ENCODE data around the gene OR10H3.
"Not testable (repeated sequence)": the region's sequence is repeated elsewhere in the genome, so short reads cannot be mapped to it uniquely, and the experiment has no call there.

Gene OR10H3

GRCh38 chr19:15737722-15738121 is at the start of gene OR10H3:
Gene OR10H3 (plus strand): TSS chr19:15737985. CDS start chr19:15741393, 3,408 bp downstream.
- DNase-seq (ENCODE audit: low spot score), result no peak

- no peak for DNase-seq (ENCODE audit: low spot score)
Measured at GRCh38 chr19:15696654-15697194, 41.1 kb upstream of the OR10H3 start.

- no peak for DNase-seq (ENCODE audit: low spot score)
Measured at GRCh38 chr19:15701757-15702533, 35.8 kb upstream of the OR10H3 start.

GRCh38 chr19:15702534-15702930 is 35.3 kb upstream of the OR10H3 start:
- DNase-seq (ENCODE audit: low spot score), result no peak

GRCh38 chr19:15714638-15715037 is 23.1 kb upstream of the OR10H3 start:
- no peak for DNase-seq (ENCODE audit: low spot score)

GRCh38 chr19:15715642-15716041 is 22.1 kb upstream of the OR10H3 start:
- DNase-seq (ENCODE audit: low spot score), result no peak

GRCh38 chr19:15717809-15718208 is 20.0 kb upstream of the OR10H3 start:
- DNase-seq (ENCODE audit: low spot score), result no peak

- DNase-seq (ENCODE audit: low spot score), result no peak
Measured at GRCh38 chr19:15721268-15721667, 16.5 kb upstream of the OR10H3 start.

- DNase-seq (ENCODE audit: low spot score), result no peak
Measured at GRCh38 chr19:15722956-15723355, 14.8 kb upstream of the OR10H3 start.

GRCh38 chr19:15727724-15728123 is 10.1 kb upstream of the OR10H3 start, which contains the start of gene OR10H2:
Gene OR10H2 (plus strand): TSS chr19:15728024. CDS start chr19:15728044, 20 bp downstream.
- DNase-seq (ENCODE audit: low spot score), result no peak

- no peak for DNase-seq (ENCODE audit: low spot score)
Measured at GRCh38 chr19:15730538-15730937, 7.2 kb upstream of the OR10H3 start.

GRCh38 chr19:15732388-15732787 is 5.4 kb upstream of the OR10H3 start:
- no peak for DNase-seq (ENCODE audit: low spot score)

- no peak for DNase-seq (ENCODE audit: low spot score)
Measured at GRCh38 chr19:15733895-15734294, 3.9 kb upstream of the OR10H3 start.

- DNase-seq (ENCODE audit: low spot score), result no peak
Measured at GRCh38 chr19:15740785-15741184, 3.0 kb downstream of the OR10H3 start.

- no peak for DNase-seq (ENCODE audit: low spot score)
Measured at GRCh38 chr19:15748239-15748638, 10.5 kb downstream of the OR10H3 start.

- DNase-seq (ENCODE audit: low spot score), result no peak
Measured at GRCh38 chr19:15758379-15758778, 20.6 kb downstream of the OR10H3 start.

- DNase-seq (ENCODE audit: low spot score), result no peak
Measured at GRCh38 chr19:15759962-15760565, 22.3 kb downstream of the OR10H3 start.

GRCh38 chr19:15769586-15769985 is 31.8 kb downstream of the OR10H3 start:
- DNase-seq (ENCODE audit: low spot score), result no peak

- not testable (repeated sequence) for DNase-seq (ENCODE audit: low spot score)
Measured at GRCh38 chr19:15774159-15774558, 36.4 kb downstream of the OR10H3 start.

GRCh38 chr19:15775249-15775648 is 37.5 kb downstream of the OR10H3 start:
- no peak for DNase-seq (ENCODE audit: low spot score)

GRCh38 chr19:15776264-15776663 is 38.5 kb downstream of the OR10H3 start:
- no peak for DNase-seq (ENCODE audit: low spot score)

GRCh38 chr19:15776991-15777970 is 39.5 kb downstream of the OR10H3 start:
- DNase-seq (ENCODE audit: low spot score), result no peak

Data from AG08395 (cell line).